IPS DF 4.7 (cell line): ENCODE results near the gene UCMA.

Experiments
- DNase-seq: peaks from one replicate; pipeline ENCODE4 v3.0.0-alpha.2; 2013; ENCODE audit warnings: low spot score; ENCODE audit errors: extremely low read depth

The UCMA gene

GRCh38 chr10:13233358-13233757 is 816 bp downstream of the UCMA start:
- DNase-seq, result no peak

- DNase-seq, result no peak
These were observed 2.4 kb downstream of the UCMA start for GRCh38 chr10:13231808-13232207.

GRCh38 chr10:13231190-13231589 is 3.0 kb downstream of the UCMA start:
- no peak for DNase-seq

GRCh38 chr10:13227031-13227430 is 7.1 kb downstream of the UCMA start:
- DNase-seq, result no peak

- no peak for DNase-seq
These were observed 8.6 kb downstream of the UCMA start for GRCh38 chr10:13225601-13226000.

- DNase-seq, result no peak
These were observed 9.8 kb downstream of the UCMA start for GRCh38 chr10:13224210-13224995.

GRCh38 chr10:13223241-13223640 is 10.9 kb downstream of the UCMA start:
- no peak for DNase-seq

- no peak for DNase-seq
These were observed 11.6 kb downstream of the UCMA start for GRCh38 chr10:13222566-13222965.

GRCh38 chr10:13222151-13222550 is 12.0 kb downstream of the UCMA start:
- DNase-seq, result no peak

- DNase-seq, result no peak
These were observed 12.6 kb downstream of the UCMA start for GRCh38 chr10:13221572-13221971.

GRCh38 chr10:13219685-13220670 is 14.2 kb downstream of the UCMA start:
- DNase-seq, result peak; percentile 33

GRCh38 chr10:13218878-13219277 is 15.3 kb downstream of the UCMA start:
- DNase-seq, result no peak

GRCh38 chr10:13213163-13213562 is 21.0 kb downstream of the UCMA start:
- DNase-seq, result no peak

- no peak for DNase-seq
These were observed 27.4 kb downstream of the UCMA start for GRCh38 chr10:13206546-13207443.

- DNase-seq, result no peak
These were observed 28.1 kb downstream of the UCMA start for GRCh38 chr10:13206091-13206490.

- no peak for DNase-seq
These were observed 33.0 kb downstream of the UCMA start for GRCh38 chr10:13201132-13201531.

- DNase-seq, result no peak
These were observed 39.2 kb downstream of the UCMA start for GRCh38 chr10:13195016-13195415.

- no peak for DNase-seq
These were observed 40.5 kb downstream of the UCMA start for GRCh38 chr10:13193637-13194036.

- DNase-seq, result no peak
These were observed 42.8 kb downstream of the UCMA start for GRCh38 chr10:13191362-13191761.

- DNase-seq, result no peak
These were observed 43.4 kb downstream of the UCMA start for GRCh38 chr10:13190816-13191215.

- DNase-seq, result no peak
These were observed 44.2 kb downstream of the UCMA start for GRCh38 chr10:13189961-13190360.
